ENCODE data around the gene B4GALT2. TPM values are rescaled to one million over a fixed set of nuclear protein-coding genes. Genes with fewer than 3 reads are reported as not detected.

The B4GALT2 gene
- polyA plus RNA-seq, 1 donor = 42.0 TPM

- DNase-seq (ENCODE audit: low read depth) = peak; percentile 97
Observed at GRCh38 chr1:43969746-43970466, 9.1 kb upstream of the B4GALT2 start, which contains the start of gene DPH2. Gene DPH2, plus strand, starts transcription at chr1:43970010. Its CDS starts 166 bp downstream, at chr1:43970176.

GRCh38 chr1:43970502-43970901 is 8.5 kb upstream of the B4GALT2 start:
- DNase-seq (ENCODE audit: low read depth) = no peak

- no peak for DNase-seq (ENCODE audit: low read depth)
Observed at GRCh38 chr1:43970911-43971310, 8.1 kb upstream of the B4GALT2 start.

GRCh38 chr1:43971336-43971980 is 7.6 kb upstream of the B4GALT2 start:
- DNase-seq (ENCODE audit: low read depth) = no peak

GRCh38 chr1:43973981-43974442 is 5.0 kb upstream of the B4GALT2 start:
- no peak for DNase-seq (ENCODE audit: low read depth)

GRCh38 chr1:43974443-43975248 is 4.4 kb upstream of the B4GALT2 start, which contains the start of gene ATP6V0B:
Gene ATP6V0B, plus strand, starts transcription at chr1:43974960. Its CDS starts 81 bp downstream, at chr1:43975041.
- peak; percentile 79 for DNase-seq (ENCODE audit: low read depth)

- no peak for DNase-seq (ENCODE audit: low read depth)
Observed at GRCh38 chr1:43975249-43975961, 3.6 kb upstream of the B4GALT2 start.

GRCh38 chr1:43976045-43976444 is 3.0 kb upstream of the B4GALT2 start:
- DNase-seq (ENCODE audit: low read depth) = no peak

- no peak for DNase-seq (ENCODE audit: low read depth)
Observed at GRCh38 chr1:43976890-43977289, 2.1 kb upstream of the B4GALT2 start.

- no peak for DNase-seq (ENCODE audit: low read depth)
Observed at GRCh38 chr1:43977376-43978263, 1.4 kb upstream of the B4GALT2 start.

- DNase-seq (ENCODE audit: low read depth) = no peak
Observed at GRCh38 chr1:43978264-43978550, 803 bp upstream of the B4GALT2 start.

- no peak for DNase-seq (ENCODE audit: low read depth)
Observed at GRCh38 chr1:43979261-43979527, 184 bp downstream of the B4GALT2 start.

- DNase-seq (ENCODE audit: low read depth) = no peak
Observed at GRCh38 chr1:43979528-43980254, 681 bp downstream of the B4GALT2 start.

GRCh38 chr1:43980255-43981134 is 1.5 kb downstream of the B4GALT2 start:
- no peak for DNase-seq (ENCODE audit: low read depth)

- no peak for DNase-seq (ENCODE audit: low read depth)
Observed at GRCh38 chr1:43981135-43981491, 2.1 kb downstream of the B4GALT2 start.

- no peak for DNase-seq (ENCODE audit: low read depth)
Observed at GRCh38 chr1:43981636-43982035, 2.6 kb downstream of the B4GALT2 start.

GRCh38 chr1:43982241-43982640 is 3.2 kb downstream of the B4GALT2 start:
- no peak for DNase-seq (ENCODE audit: low read depth)

GRCh38 chr1:43982808-43983207 is 3.8 kb downstream of the B4GALT2 start:
- DNase-seq (ENCODE audit: low read depth) = no peak

- DNase-seq (ENCODE audit: low read depth) = no peak
Observed at GRCh38 chr1:43983253-43983899, 4.4 kb downstream of the B4GALT2 start.
